ENCODE data around the gene UGP2. TPM values are rescaled to one million over a fixed set of nuclear protein-coding genes. Genes with fewer than 3 reads are reported as not detected.
A peak's percentile ranks its signal among the peaks of the same experiment; 100 is the strongest.

Gene UGP2
- total and polyA plus RNA-seq, 2 of the 8 experiments (the other 6 are each of a cell fraction or from before 2014, with no cell fraction given): 278 to 956 TPM

DNA sequence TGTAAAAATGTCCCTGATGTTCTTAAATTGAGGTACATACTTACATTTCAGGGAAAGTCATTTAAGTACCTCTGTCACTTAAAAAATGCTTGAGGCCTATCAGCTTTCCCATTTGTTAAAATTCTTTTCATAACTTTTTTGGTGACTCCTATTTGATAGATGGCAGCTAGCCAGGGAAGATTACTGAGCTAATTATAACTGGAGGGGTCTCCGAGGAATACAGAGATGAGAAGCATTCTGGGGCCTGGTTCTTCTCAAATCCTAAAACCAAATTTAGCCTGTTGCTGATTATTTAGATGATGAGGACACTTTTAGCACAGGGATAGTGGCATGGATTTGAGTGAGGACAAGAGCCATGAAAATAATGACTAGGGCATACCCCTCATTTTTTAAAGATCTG, 4.8 kb downstream of the UGP2 start:
- H3K14ac ChIP-seq (ENCODE audit: insufficient read length): no peak overlapping the region
- no peak overlapping the region for H2BK15ac ChIP-seq (ENCODE audit: low read length)
- H4K91ac ChIP-seq (replicated peaks; ENCODE audit: insufficient read length, low read length): no peak overlapping the region
- no peak overlapping the region for H2AFZ ChIP-seq (ENCODE audit: low read length)
- H3K18ac ChIP-seq (ENCODE audit: extremely low read depth, low read length): no peak overlapping the region
- ChIA-PET CTCF (ENCODE audit: partially characterized antibody) (interaction anchor here (0.9 to 5.1 kb wide), 5 partner anchors 8 to 154 kb away, joined by 3 to 19 read pairs (median 9); no protein-coding TSS in a partner anchor), POLR2A (ENCODE audit: partially characterized antibody) (interaction anchor here (0.6 to 10.8 kb wide), 12 partner anchors 9 to 257 kb away, joined by 3 to 297 read pairs (median 4); partner anchors contain the start of genes MDH1 and WDPCP)
- FAIRE-seq (no peak), DNase-seq (ENCODE audit: low read depth in 1 of 2, low spot score in 2 of 2) (no peak)
- H3K4me3 ChIP-seq (ENCODE audit: extremely low read depth in 1 of 4, insufficient read depth in 2 of 4, low read depth in 3 of 4, low read length in 4 of 4): peak overlapping the region in 3 of 4 experiments; percentile 95 to 100 (median 99); a peak in 5 of 8 replicates
- H4K5ac ChIP-seq (ENCODE audit: insufficient read length, low read depth, low read length): peak overlapping the region; percentile 98
- H3K4me2 ChIP-seq (ENCODE audit: insufficient read depth in 1 of 2, low read depth in 2 of 2, low read length in 2 of 2): peak overlapping the region; percentile 78 to 94
- H2BK120ac ChIP-seq (replicated peaks; ENCODE audit: low read depth, low read length): no peak overlapping the region
- peaks cover 11 to 13% of the 10 kb centered on the region in 2 experiments for H4K20me1 ChIP-seq (replicated peaks in 1 of 2; ENCODE audit: control insufficient read depth in 1 of 2, insufficient read depth in 2 of 2, low read length in 2 of 2)
- H2BK5ac ChIP-seq (ENCODE audit: low read depth, low read length): no peak overlapping the region
- WGBS, 2 experiments (ENCODE audit: extremely low coverage in 1 of 2, insufficient coverage in 1 of 2, insufficient read length in 1 of 2, insufficient replicate concordance in 2 of 2, low coverage in 1 of 2, low lambda C conversion rate in 2 of 2, missing lambda C conversion rate in 1 of 2): 45% methylated on average over 1 of the region's 1 CpG; no CpG with 5 or more reads in 1 of the 2 experiments
- H3K4me1 ChIP-seq (replicated peaks in 1 of 4; ENCODE audit: control insufficient read depth in 3 of 4, insufficient read depth in 4 of 4, low read length in 3 of 4): peaks cover 0 to 32% (median 4%) of the 10 kb centered on the region in 4 experiments; a peak in 6 of 7 replicates
- TF ChIP-seq BCL11A (IDR thresholded peaks at IDR 0.05; ENCODE audit: low read depth in 2 of 2, low read length in 2 of 2) (no peak), NRF1 (IDR thresholded peaks at IDR 0.05; ENCODE audit: low read depth, low read length) (0 out of 2 replicates have a peak, but pooled peaks have one; percentile 1)
- H3K27me3 ChIP-seq (replicated peaks in 1 of 4; ENCODE audit: control insufficient read depth in 3 of 4, extremely low read depth in 1 of 4, insufficient read depth in 3 of 4, low read length in 3 of 4): no peaks in the 10 kb centered on the region
- no peak overlapping the region for H3K23ac ChIP-seq (ENCODE audit: insufficient read length)
- peaks cover 51 to 99% of the 10 kb centered on the region in 2 experiments for H3K79me2 ChIP-seq (ENCODE audit: control insufficient read depth in 1 of 2, insufficient read depth in 2 of 2, low read length in 2 of 2)
- no peak overlapping the region for H2BK20ac ChIP-seq (ENCODE audit: low read length)
- no peak overlapping the region for H2BK12ac ChIP-seq (ENCODE audit: low read depth, low read length)
- peaks cover 8% of the 10 kb centered on the region; the same call in 1 of the 2 replicates for H3K23me2 ChIP-seq (ENCODE audit: low read depth, low read length)
- H3K9me3 ChIP-seq (ENCODE audit: insufficient read depth in 2 of 2, low read depth in 1 of 2, low read length in 1 of 2): no peaks in the 10 kb centered on the region
- H3K56ac ChIP-seq (replicated peaks; ENCODE audit: insufficient read length, low read depth, low read length): no peak overlapping the region
- no peak overlapping the region for H2AK5ac ChIP-seq (ENCODE audit: low read depth, low read length)
- no peak overlapping the region for H4K8ac ChIP-seq (ENCODE audit: extremely low read depth, insufficient read depth, low read length)
- H3K79me1 ChIP-seq (ENCODE audit: low read depth, low read length): no peaks in the 10 kb centered on the region
- peaks cover 0 to 63% (median 8%) of the 10 kb centered on the region in 4 experiments; a peak in 4 of 8 replicates for H3K36me3 ChIP-seq (ENCODE audit: control insufficient read depth in 2 of 4, insufficient read depth in 4 of 4, low read length in 3 of 4)
- peak overlapping the region; percentile 19; the same call in 1 of the 2 replicates for H3K27ac ChIP-seq (ENCODE audit: low read depth, low read length)
- peak overlapping the region; percentile 46 for H3K4ac ChIP-seq (replicated peaks; ENCODE audit: insufficient read length, low read depth, low read length)
- H3K9ac ChIP-seq (replicated peaks in 1 of 4; ENCODE audit: extremely low read depth in 1 of 4, low read depth in 3 of 4, low read length in 3 of 4): peak overlapping the region in 1 of 4 experiments; percentile 69; a peak in 1 of 7 replicates

All from H1 (cell line).